CD8-positive, alpha-beta memory T cell (primary cell): ENCODE measurements around the gene CHD9. TPM values are rescaled to one million over a fixed set of nuclear protein-coding genes. Genes with fewer than 3 reads are reported as not detected.
A peak's percentile ranks its signal among the peaks of the same experiment; 100 is the strongest.
"Not testable (repeated sequence)": the region's sequence is repeated elsewhere in the genome, so short reads cannot be mapped to it uniquely, and the experiment has no call there.

Experiments
- CTCF ChIA-PET: fragments of 350-600 bp; sonication (Branson Sonifier 250); formaldehyde crosslinking; loops from one replicate; lab custom pipeline; 2021; ENCODE audit warnings: antibody characterized with exemption; lab: Charles Lee
- POLR2A ChIA-PET: fragments of 350-600 bp; sonication (Branson Sonifier 250); formaldehyde crosslinking; loops from one replicate; lab custom pipeline; 2021; ENCODE audit warnings: antibody characterized with exemption; lab: Charles Lee
- DNase-seq, 5 donors: peaks; one replicate each; pipeline versions ENCODE4 v3.0.0 to v3.0.0-alpha.2; 2020 to 2022; ENCODE audit warnings: mixed read lengths in 1 of 5
- H3K27ac ChIP-seq: one replicate; pipeline ENCODE4 v1.7.0; 2013; ENCODE audit warnings: low read depth, mild to moderate bottlenecking, low read length, moderate library complexity
- H3K27me3 ChIP-seq: 2 replicates; pipeline ENCODE4 v1.7.0; 2013; ENCODE audit warnings: low read length, mild to moderate bottlenecking; ENCODE audit not compliant: insufficient read depth, poor library complexity, severe bottlenecking
- H3K36me3 ChIP-seq: 2 replicates; pipeline ENCODE4 v1.7.0; 2013; ENCODE audit warnings: mild to moderate bottlenecking, low read length, moderate library complexity; ENCODE audit not compliant: insufficient read depth
- H3K4me1 ChIP-seq: 2 replicates; pipeline ENCODE4 v1.7.0; 2013; ENCODE audit warnings: mild to moderate bottlenecking, low read length, moderate library complexity; ENCODE audit not compliant: insufficient read depth
- H3K4me3 ChIP-seq: 2 replicates; pipeline ENCODE4 v1.7.0; 2013; ENCODE audit warnings: mild to moderate bottlenecking, low read length
- H3K9me3 ChIP-seq: 2 replicates; pipeline ENCODE4 v1.7.0; 2013; ENCODE audit warnings: mild to moderate bottlenecking, low read length
- H3K27ac Mint-ChIP-seq, 8 donors: one replicate each; pipeline ENCODE4 v1.8.0; 2020 to 2021; ENCODE audit warnings: mixed read lengths in 8 of 8, mild to moderate bottlenecking in 6 of 8, inconsistent platforms in 3 of 8, moderate library complexity in 3 of 8
- H3K27me3 Mint-ChIP-seq, 2 donors: one replicate each; pipeline ENCODE4 v1.8.0; 2020 to 2021; ENCODE audit warnings: mixed read lengths in 2 of 2, mild to moderate bottlenecking in 1 of 2, moderate library complexity in 1 of 2
- H3K36me3 Mint-ChIP-seq, 3 donors: one replicate each; pipeline ENCODE4 v1.8.0; 2020 to 2021; ENCODE audit warnings: mixed read lengths in 3 of 3, inconsistent platforms in 1 of 3, mild to moderate bottlenecking in 1 of 3
- H3K4me1 Mint-ChIP-seq, 3 donors: one replicate each; pipeline ENCODE4 v1.8.0; 2020 to 2021; ENCODE audit warnings: mixed read lengths in 3 of 3, inconsistent platforms in 1 of 3, mild to moderate bottlenecking in 1 of 3
- H3K4me3 Mint-ChIP-seq, 7 donors: one replicate each; pipeline ENCODE4 v1.8.0; 2020 to 2021; ENCODE audit warnings: mixed read lengths in 7 of 7, mild to moderate bottlenecking in 6 of 7, moderate library complexity in 4 of 7, inconsistent platforms in 2 of 7
- H3K9me3 Mint-ChIP-seq, 5 donors: one replicate each; pipeline ENCODE4 v1.8.0; 2020 to 2022; ENCODE audit warnings: mixed read lengths in 5 of 5, mild to moderate bottlenecking in 3 of 5, moderate library complexity in 2 of 5, inconsistent platforms in 1 of 5
- polyA plus RNA-seq: library from polyadenylated mRNA; unstranded; fragments of 300-500 nt; fragmentation: Illumina TruSeq; gene quantifications from one replicate; pipeline ENCODE4 v1.2.3, GENCODE V29; 2021
- total RNA-seq, 2 experiments: library from RNA; stranded (reverse); gene quantifications; one replicate each; pipeline ENCODE4 v1.2.3, GENCODE V29; 2021

Gene CHD9
- total and polyA plus RNA-seq, 3 experiments from 2014 or later = 17.4 to 57.4 (median 21.8) TPM

DNA sequence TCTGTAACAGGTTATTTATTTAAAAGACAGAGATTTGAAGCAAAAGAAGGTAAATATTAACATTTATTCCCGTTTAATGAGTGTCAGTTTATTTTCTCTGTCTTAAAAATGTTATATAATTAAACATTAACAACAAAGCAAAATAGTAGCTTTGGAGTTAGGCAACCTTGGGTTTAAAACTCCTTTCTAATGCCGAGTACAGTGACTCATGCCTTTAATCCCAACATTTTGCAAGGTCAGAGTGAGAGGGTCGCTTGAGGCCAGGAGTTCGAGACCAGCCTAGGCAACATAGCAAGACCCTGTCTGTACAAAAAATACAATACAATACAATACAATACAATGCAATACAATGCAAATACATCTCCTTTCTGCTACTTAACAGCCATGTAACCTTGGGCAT is 128.7 kb downstream of the CHD9 start:
- H3K27ac ChIP-seq = no peak overlapping the region
- peaks cover 11% of the 10 kb centered on the region for H3K9me3 ChIP-seq
- POLR2A ChIA-PET = no interaction called here
- H3K4me3 ChIP-seq = no peak overlapping the region
- H3K4me1 ChIP-seq = no peaks in the 10 kb centered on the region
- no peaks in the 10 kb centered on the region for H3K27me3 ChIP-seq
- H3K9me3 Mint-ChIP-seq = peaks cover 7 to 23% (median 18%) of the 10 kb centered on the region in 5 donors
- CTCF ChIA-PET = no interaction called here
- H3K36me3 Mint-ChIP-seq = peaks cover 27 to 44% (median 33%) of the 10 kb centered on the region in 3 donors
- H3K36me3 ChIP-seq = no peaks in the 10 kb centered on the region
- H3K27me3 Mint-ChIP-seq = no peaks in the 10 kb centered on the region
- no peak for DNase-seq
- H3K4me1 Mint-ChIP-seq = no peaks in the 10 kb centered on the region
- H3K27ac Mint-ChIP-seq = no peak overlapping the region
- no peak overlapping the region for H3K4me3 Mint-ChIP-seq

- Mint-ChIP-seq H3K36me3 (peaks cover 23 to 43% (median 33%) of the 10 kb centered on the region in 3 donors), H3K9me3 (peaks cover 7 to 23% (median 18%) of the 10 kb centered on the region in 5 donors)
- H3K4me3 ChIP-seq, H3K27ac Mint-ChIP-seq, H3K36me3 ChIP-seq, CTCF ChIA-PET, DNase-seq, H3K4me1 ChIP-seq, H3K27me3 ChIP-seq, H3K27ac ChIP-seq, POLR2A ChIA-PET, H3K4me3 Mint-ChIP-seq, H3K4me1 Mint-ChIP-seq, H3K27me3 Mint-ChIP-seq: not testable (repeated sequence)
- peaks cover 11% of the 10 kb centered on the region for H3K9me3 ChIP-seq
Measured at GRCh38 chr16:53185741-53186140, 130.9 kb downstream of the CHD9 start.

DNA sequence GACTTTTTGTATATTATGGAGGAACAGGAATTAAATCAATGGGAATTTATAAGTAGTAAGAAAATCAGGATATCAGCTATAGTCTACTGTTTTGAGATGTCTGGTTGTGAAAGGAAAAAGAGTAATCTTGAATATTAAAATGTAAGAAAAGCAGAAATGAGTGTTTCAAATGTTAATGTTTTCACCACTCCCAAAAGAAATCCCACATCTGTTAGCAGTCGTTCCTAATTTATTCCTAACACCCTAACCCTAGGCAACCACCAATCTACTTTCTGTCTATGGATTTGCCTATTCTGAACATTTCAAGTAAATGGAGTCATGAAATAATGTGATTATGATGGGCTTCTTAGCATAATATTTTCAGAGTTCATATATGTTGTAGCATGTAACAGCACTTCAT is 133.0 kb downstream of the CHD9 start:
- Histone ChIP-seq H3K9me3 (peaks cover 11% of the 10 kb centered on the region), H3K27me3 (no peaks in the 10 kb centered on the region), H3K4me3 (no peak overlapping the region), H3K4me1 (no peaks in the 10 kb centered on the region), H3K27ac (no peak overlapping the region), H3K36me3 (no peaks in the 10 kb centered on the region)
- Mint-ChIP-seq H3K27ac (no peak overlapping the region), H3K9me3 (peaks cover 7 to 23% (median 18%) of the 10 kb centered on the region in 5 donors), H3K4me1 (peaks cover 9 to 20% (median 12%) of the 10 kb centered on the region in 3 donors), H3K36me3 (peaks cover 23 to 42% (median 33%) of the 10 kb centered on the region in 3 donors), H3K27me3 (no peaks in the 10 kb centered on the region), H3K4me3 (no peak overlapping the region)
- POLR2A ChIA-PET = no interaction called here
- no peak for DNase-seq
- CTCF ChIA-PET = no interaction called here

GRCh38 chr16:53191413-53191812 is 136.6 kb downstream of the CHD9 start:
- Mint-ChIP-seq H3K9me3 (peaks cover 0 to 6% (median 5%) of the 10 kb centered on the region in 5 donors), H3K27ac (peak overlapping the region in 1 of 8 donors; percentile 3), H3K4me1 (peaks cover 16 to 29% (median 17%) of the 10 kb centered on the region in 3 donors), H3K36me3 (peaks cover 7 to 17% (median 9%) of the 10 kb centered on the region in 3 donors), H3K4me3 (no peak overlapping the region), H3K27me3 (no peaks in the 10 kb centered on the region)
- Histone ChIP-seq H3K9me3 (no peaks in the 10 kb centered on the region), H3K27ac (no peak overlapping the region), H3K4me3 (no peak overlapping the region), H3K4me1 (no peaks in the 10 kb centered on the region), H3K36me3 (no peaks in the 10 kb centered on the region), H3K27me3 (no peaks in the 10 kb centered on the region)
- ChIA-PET POLR2A (no interaction called here), CTCF (interaction anchor here (0.6 kb wide), 1 partner anchor 136 kb away, joined by 3 read pairs; no protein-coding TSS in a partner anchor)
- DNase-seq = no peak

- Mint-ChIP-seq H3K9me3 (no peaks in the 10 kb centered on the region), H3K27me3 (no peaks in the 10 kb centered on the region), H3K27ac (no peak overlapping the region), H3K4me1 (peaks cover 6 to 15% (median 14%) of the 10 kb centered on the region in 3 donors), H3K36me3 (peaks cover 0 to 12% (median 7%) of the 10 kb centered on the region in 3 donors), H3K4me3 (no peak overlapping the region)
- Histone ChIP-seq H3K27ac (no peak overlapping the region), H3K36me3 (no peaks in the 10 kb centered on the region), H3K4me3 (no peak overlapping the region), H3K27me3 (no peaks in the 10 kb centered on the region), H3K9me3 (no peaks in the 10 kb centered on the region), H3K4me1 (no peaks in the 10 kb centered on the region)
- ChIA-PET POLR2A (no interaction called here), CTCF (no interaction called here)
- no peak for DNase-seq
Measured at GRCh38 chr16:53198933-53199332, 144.1 kb downstream of the CHD9 start.

DNA sequence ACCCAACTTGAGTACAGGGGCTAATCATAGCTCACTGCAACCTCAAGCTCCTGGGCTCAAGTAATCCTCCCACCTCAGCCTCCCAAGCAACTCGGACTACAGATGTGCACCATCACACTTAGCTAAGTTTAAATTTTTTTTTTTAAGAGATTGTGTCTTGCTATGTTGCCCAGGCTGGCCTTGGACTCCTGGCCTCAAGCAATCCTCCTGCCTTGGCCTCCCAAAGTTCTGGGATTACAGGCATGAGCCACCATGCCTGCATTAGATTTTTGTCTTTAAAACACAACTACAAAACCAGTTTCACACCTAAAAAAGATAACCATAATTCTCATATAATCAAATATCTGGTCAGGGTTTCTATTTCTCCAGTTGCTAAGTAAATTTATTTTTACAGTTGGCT is 147.1 kb downstream of the CHD9 start:
- Histone ChIP-seq H3K4me3 (no peak overlapping the region), H3K27me3 (no peaks in the 10 kb centered on the region), H3K36me3 (no peaks in the 10 kb centered on the region), H3K9me3 (no peaks in the 10 kb centered on the region), H3K4me1 (no peaks in the 10 kb centered on the region), H3K27ac (no peak overlapping the region)
- peaks cover 6 to 22% (median 22%) of the 10 kb centered on the region in 3 donors for H3K4me1 Mint-ChIP-seq
- POLR2A ChIA-PET = no interaction called here
- H3K27ac Mint-ChIP-seq = peak overlapping the region in 1 of 8 donors; percentile 12
- H3K9me3 Mint-ChIP-seq = no peaks in the 10 kb centered on the region
- peaks cover 0 to 12% (median 8%) of the 10 kb centered on the region in 3 donors for H3K36me3 Mint-ChIP-seq
- DNase-seq = no peak
- no peaks in the 10 kb centered on the region for H3K27me3 Mint-ChIP-seq
- H3K4me3 Mint-ChIP-seq = peak overlapping the region in 1 of 7 donors; percentile 57
- CTCF ChIA-PET = no interaction called here

DNA sequence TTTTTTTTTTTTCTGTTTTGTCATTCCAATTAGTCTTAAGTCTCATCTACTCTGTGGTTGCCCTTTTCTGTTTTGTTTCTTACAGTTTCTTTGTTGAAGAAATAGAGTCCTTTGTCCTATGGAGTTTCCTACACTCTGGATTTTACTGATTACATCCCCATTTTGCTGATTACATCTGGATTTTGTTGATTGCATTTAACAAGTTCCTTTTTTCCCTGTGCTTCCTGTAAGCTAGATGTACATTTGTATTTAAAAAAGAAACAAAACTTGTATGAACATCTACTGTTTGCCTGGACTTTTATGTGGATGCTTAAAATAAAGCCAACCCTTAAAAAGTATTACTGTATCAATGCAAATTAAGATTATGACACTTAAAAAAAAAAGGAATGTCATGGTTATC is 147.6 kb downstream of the CHD9 start:
- H3K27ac ChIP-seq = no peak overlapping the region
- no peaks in the 10 kb centered on the region for H3K9me3 ChIP-seq
- H3K4me1 ChIP-seq = no peaks in the 10 kb centered on the region
- Mint-ChIP-seq H3K9me3 (no peaks in the 10 kb centered on the region), H3K36me3 (peaks cover 0 to 12% (median 8%) of the 10 kb centered on the region in 3 donors), H3K27me3 (no peaks in the 10 kb centered on the region), H3K4me3 (no peak overlapping the region), H3K4me1 (peaks cover 8 to 26% (median 25%) of the 10 kb centered on the region in 3 donors), H3K27ac (peak overlapping the region in 1 of 8 donors; percentile 12)
- ChIA-PET CTCF (no interaction called here), POLR2A (no interaction called here)
- H3K27me3 ChIP-seq = no peaks in the 10 kb centered on the region
- no peaks in the 10 kb centered on the region for H3K36me3 ChIP-seq
- H3K4me3 ChIP-seq = no peak overlapping the region
- no peak for DNase-seq

DNA sequence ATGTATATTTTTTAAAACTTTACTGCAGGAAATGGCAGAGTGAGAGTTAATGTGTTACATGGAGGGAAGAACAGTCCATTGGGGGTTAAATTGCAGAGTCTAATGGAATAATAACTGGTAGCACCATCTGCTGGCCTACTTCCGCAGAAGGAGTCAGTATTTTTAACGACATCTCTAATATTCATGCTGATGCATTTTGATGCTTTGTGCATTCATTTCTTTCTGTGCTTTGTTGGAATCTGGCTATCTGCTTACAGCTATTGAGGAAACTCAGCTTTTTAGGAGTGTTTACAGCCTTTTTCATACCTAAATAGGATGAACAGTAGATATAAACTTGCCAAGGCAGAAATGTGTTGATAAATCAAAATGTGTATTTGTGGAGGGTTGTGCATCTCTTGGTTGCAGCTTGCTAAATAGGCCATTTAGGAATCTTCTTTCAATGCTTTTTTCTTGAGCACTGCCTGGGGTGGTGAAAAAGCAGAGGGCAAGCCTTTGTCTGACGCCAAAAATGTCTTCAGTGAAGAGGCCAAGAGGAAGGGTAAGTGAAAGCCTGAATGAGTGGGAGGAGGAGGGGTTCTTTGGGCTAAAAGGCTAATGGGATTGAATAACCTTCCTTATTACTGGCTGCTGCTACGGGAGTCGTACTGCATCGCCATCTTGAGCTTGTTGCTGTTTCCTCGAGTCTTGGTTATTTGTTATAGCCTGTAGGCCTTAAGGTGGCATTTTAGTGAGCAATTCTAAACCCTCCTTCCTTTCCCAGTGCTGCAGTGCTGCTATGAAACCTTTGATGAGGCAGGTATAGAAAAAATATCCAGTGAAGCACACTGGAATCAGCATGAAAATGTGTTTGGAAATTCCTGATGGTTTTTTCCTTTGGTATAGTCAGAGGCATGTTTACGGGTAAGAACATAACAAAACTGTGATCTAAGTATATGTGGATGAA is 153.3 kb downstream of the CHD9 start:
- H3K4me3 Mint-ChIP-seq = peak overlapping the region in 6 of 7 donors; percentile 33 to 74 (median 53)
- peak overlapping the region; percentile 68 for H3K27ac ChIP-seq
- H3K27me3 ChIP-seq = no peaks in the 10 kb centered on the region
- no peaks in the 10 kb centered on the region for H3K36me3 ChIP-seq
- peaks cover 0 to 14% (median 7%) of the 10 kb centered on the region in 3 donors for H3K36me3 Mint-ChIP-seq
- no peaks in the 10 kb centered on the region for H3K9me3 Mint-ChIP-seq
- peaks cover 23 to 41% (median 41%) of the 10 kb centered on the region in 3 donors for H3K4me1 Mint-ChIP-seq
- peak in 2 of 5 donors; percentile 4 to 11 for DNase-seq
- H3K27me3 Mint-ChIP-seq = no peaks in the 10 kb centered on the region
- H3K4me3 ChIP-seq = peak overlapping the region; percentile 1
- peaks cover 7% of the 10 kb centered on the region for H3K4me1 ChIP-seq
- ChIA-PET POLR2A (interaction anchor here (0.6 kb wide), 1 partner anchor 145 kb away, joined by 3 read pairs; no protein-coding TSS in a partner anchor), CTCF (interaction anchor here (1.7 kb wide), 1 partner anchor 153 kb away, joined by 6 read pairs; the partner anchor contains the start of gene CHD9)
- no peaks in the 10 kb centered on the region for H3K9me3 ChIP-seq
- peak overlapping the region in 6 of 8 donors; percentile 13 to 75 (median 52) for H3K27ac Mint-ChIP-seq
